H1 (cell line): Measurements from ENCODE around the gene PDHB. TPM values are rescaled to one million over a fixed set of nuclear protein-coding genes. Genes with fewer than 3 reads are reported as not detected.

Experiments used
- CTCF ChIA-PET: fragments of 300-600 bp; sonication (Branson Sonifier 250); formaldehyde crosslinking; loops from one replicate; lab custom pipeline; 2021; ENCODE audit not compliant: partially characterized antibody; lab: Charles Lee
- POLR2A ChIA-PET: fragments of 300-600 bp; sonication (Branson Sonifier 250); formaldehyde crosslinking; loops from one replicate; lab custom pipeline; 2021; ENCODE audit warnings: inconsistent platforms; ENCODE audit not compliant: partially characterized antibody; lab: Charles Lee
- DNase-seq, 2 experiments: peaks; one replicate each; pipeline versions ENCODE4 v3.0.0 to v3.0.0-alpha.2; 2010 to 2022; ENCODE audit warnings: low spot score in 2 of 2, low read depth in 1 of 2, mixed read lengths in 1 of 2
- FAIRE-seq: peaks from 2 replicates; lab custom pipeline; 2011; peaks lifted over from hg19 to GRCh38; lab: Jason Lieb, UNC
- H2AFZ ChIP-seq: 2 replicates; pipeline ENCODE4 v1.8.1; 2012; ENCODE audit warnings: low read length, inconsistent platforms
- H2AK5ac ChIP-seq: 2 replicates; pipeline ENCODE4 v1.6.1; 2013; ENCODE audit warnings: low read depth, low read length
- H2BK120ac ChIP-seq: replicated peaks from 2 replicates; pipeline ENCODE3; 2013; ENCODE audit warnings: low read depth, low read length, inconsistent platforms
- H2BK12ac ChIP-seq: 2 replicates; pipeline ENCODE4 v1.6.1; 2013; ENCODE audit warnings: low read depth, low read length
- H2BK15ac ChIP-seq: 2 replicates; pipeline ENCODE4 v1.6.1; 2013; ENCODE audit warnings: low read length
- H2BK20ac ChIP-seq: 2 replicates; pipeline ENCODE4 v1.6.1; 2013; ENCODE audit warnings: low read length
- H2BK5ac ChIP-seq: 2 replicates; pipeline ENCODE4 v1.6.1; 2013; ENCODE audit warnings: low read depth, low read length
- H3K14ac ChIP-seq: 2 replicates; pipeline ENCODE4 v1.6.1; 2013; ENCODE audit warnings: inconsistent platforms; ENCODE audit not compliant: insufficient read length
- H3K18ac ChIP-seq: 2 replicates; pipeline ENCODE4 v1.6.1; 2013; ENCODE audit warnings: low read length; ENCODE audit errors: extremely low read depth
- H3K23ac ChIP-seq: 2 replicates; pipeline ENCODE4 v1.6.1; 2013; ENCODE audit warnings: inconsistent platforms; ENCODE audit not compliant: insufficient read length
- H3K23me2 ChIP-seq: 2 replicates; pipeline ENCODE4 v1.6.1; 2013; ENCODE audit warnings: low read depth, low read length
- H3K27ac ChIP-seq: 2 replicates; pipeline ENCODE4 v1.6.1; 2011; ENCODE audit warnings: low read depth, low read length, inconsistent platforms
- H3K27me3 ChIP-seq, 4 experiments: replicated peaks in 1 of 4; 1 replicate in 1 of 4; 2 replicates in 3 of 4; pipeline versions ENCODE4 v1.6.1 to v1.8.1; 2011 to 2013; ENCODE audit warnings: low read length in 3 of 4, mild to moderate bottlenecking in 3 of 4, inconsistent platforms in 2 of 4, mixed read lengths in 2 of 4, moderate library complexity in 1 of 4; ENCODE audit not compliant: control insufficient read depth in 3 of 4, insufficient read depth in 3 of 4; ENCODE audit errors: extremely low read depth in 1 of 4
- H3K36me3 ChIP-seq, 4 experiments: 2 replicates each; pipeline versions ENCODE4 v1.6.1 to v1.8.1; 2011 to 2013; ENCODE audit warnings: mild to moderate bottlenecking in 4 of 4, low read length in 3 of 4, moderate library complexity in 2 of 4, control low read depth in 1 of 4, inconsistent platforms in 1 of 4; ENCODE audit not compliant: insufficient read depth in 4 of 4, control insufficient read depth in 2 of 4
- H3K4ac ChIP-seq: replicated peaks from 2 replicates; pipeline ENCODE3; 2013; ENCODE audit warnings: low read length, low read depth, mixed read lengths, inconsistent platforms; ENCODE audit not compliant: insufficient read length
- H3K4me1 ChIP-seq, 4 experiments: replicated peaks in 1 of 4; 1 replicate in 1 of 4; 2 replicates in 3 of 4; pipeline versions ENCODE4 v1.6.1 to v1.8.1; 2011 to 2013; ENCODE audit warnings: low read length in 3 of 4, inconsistent platforms in 2 of 4, mixed read lengths in 1 of 4; ENCODE audit not compliant: insufficient read depth in 4 of 4, control insufficient read depth in 3 of 4
- H3K4me2 ChIP-seq, 2 experiments: 2 replicates each; pipeline versions ENCODE4 v1.6.1 to v1.8.1; 2011 to 2013; ENCODE audit warnings: low read depth in 2 of 2, low read length in 2 of 2, control low read depth in 1 of 2, inconsistent platforms in 1 of 2, mild to moderate bottlenecking in 1 of 2; ENCODE audit not compliant: insufficient read depth in 1 of 2
- H3K4me3 ChIP-seq, 4 experiments: fragments of 200-600, 300-600 bp in 1 of 4; sonication (generic), shearing (Covaris generic), sonication (Bioruptor Twin) in 1 of 4; 2 replicates each; pipeline versions ENCODE4 v1.5.1 to v1.8.1; 2011 to 2016; ENCODE audit warnings: low read length in 4 of 4, low read depth in 3 of 4, control low read depth in 2 of 4, inconsistent platforms in 2 of 4, mild to moderate bottlenecking in 2 of 4, mixed read lengths in 1 of 4, moderate library complexity in 1 of 4; ENCODE audit not compliant: insufficient read depth in 2 of 4; ENCODE audit errors: extremely low read depth in 1 of 4
- H3K56ac ChIP-seq: replicated peaks from 2 replicates; pipeline ENCODE3; 2013; ENCODE audit warnings: low read depth, mild to moderate bottlenecking, mixed read lengths, low read length, inconsistent platforms; ENCODE audit not compliant: insufficient read length
- H3K79me1 ChIP-seq: 2 replicates; pipeline ENCODE4 v1.6.1; 2013; ENCODE audit warnings: low read depth, low read length, control low read depth
- H3K79me2 ChIP-seq, 2 experiments: 2 replicates each; pipeline versions ENCODE4 v1.6.1 to v1.8.1; 2012 to 2013; ENCODE audit warnings: low read length in 2 of 2, mild to moderate bottlenecking in 2 of 2, inconsistent platforms in 1 of 2; ENCODE audit not compliant: insufficient read depth in 2 of 2, control insufficient read depth in 1 of 2
- H3K9ac ChIP-seq, 4 experiments: replicated peaks in 1 of 4; 1 replicate in 1 of 4; 2 replicates in 3 of 4; pipeline versions ENCODE4 v1.6.1 to v1.8.1; 2011 to 2013; ENCODE audit warnings: low read depth in 3 of 4, low read length in 3 of 4, control low read depth in 2 of 4, mild to moderate bottlenecking in 2 of 4, moderate library complexity in 2 of 4, inconsistent platforms in 1 of 4; ENCODE audit errors: extremely low read depth in 1 of 4
- H3K9me3 ChIP-seq, 2 experiments: 2 replicates each; pipeline versions ENCODE4 v1.6.1 to v1.8.1; 2012 to 2013; ENCODE audit warnings: mild to moderate bottlenecking in 2 of 2, moderate library complexity in 2 of 2, control low read depth in 1 of 2, inconsistent platforms in 1 of 2, low read depth in 1 of 2, low read length in 1 of 2, mixed read lengths in 1 of 2; ENCODE audit not compliant: insufficient read depth in 2 of 2
- H4K20me1 ChIP-seq, 2 experiments: replicated peaks in 1 of 2; 2 replicates each; pipeline versions ENCODE3 to v1.8.1; 2011 to 2013; ENCODE audit warnings: inconsistent platforms in 2 of 2, low read length in 2 of 2, mild to moderate bottlenecking in 1 of 2; ENCODE audit not compliant: insufficient read depth in 2 of 2, control insufficient read depth in 1 of 2
- H4K5ac ChIP-seq: 2 replicates; pipeline ENCODE4 v1.6.1; 2013; ENCODE audit warnings: low read length, low read depth, mixed read lengths, inconsistent platforms; ENCODE audit not compliant: insufficient read length
- H4K8ac ChIP-seq: 2 replicates; pipeline ENCODE4 v1.8.0; 2013; ENCODE audit warnings: mild to moderate bottlenecking, moderate library complexity, low read length, inconsistent platforms; ENCODE audit not compliant: insufficient read depth; ENCODE audit errors: extremely low read depth
- H4K91ac ChIP-seq: replicated peaks from 2 replicates; pipeline ENCODE3; 2013; ENCODE audit warnings: low read length, mixed read lengths, inconsistent platforms; ENCODE audit not compliant: insufficient read length
- CTCF ChIP-seq, 3 experiments: IDR thresholded peaks; 1 replicate in 2 of 3; 2 replicates in 1 of 3; pipeline versions ENCODE4 v1.5.1 to v1.6.1; 2011; ENCODE audit warnings: low read length in 3 of 3, mild to moderate bottlenecking in 3 of 3, inconsistent platforms in 2 of 3, low read depth in 1 of 3, moderate library complexity in 1 of 3; ENCODE audit not compliant: insufficient read depth in 1 of 3; ENCODE audit errors: control extremely low read depth in 1 of 3
- RAD21 ChIP-seq, 2 experiments: IDR thresholded peaks in 1 of 2; conservative IDR thresholded peaks in 1 of 2; 2 replicates each; pipeline ENCODE4 v1.6.1; 2011; ENCODE audit warnings: low read depth in 2 of 2, low read length in 2 of 2, improper control_type of control experiment in 1 of 2, inconsistent platforms in 1 of 2, mild to moderate bottlenecking in 1 of 2, moderate library complexity in 1 of 2
- TAF1 ChIP-seq: IDR thresholded peaks from 2 replicates; pipeline ENCODE4 v1.6.1; 2011; ENCODE audit warnings: mild to moderate bottlenecking, low read depth, low read length
- TBP ChIP-seq: IDR thresholded peaks from 2 replicates; pipeline ENCODE4 v1.6.1; 2011; ENCODE audit warnings: low read depth, low read length, improper control_type of control experiment
- polyA plus RNA-seq, 7 experiments: library from polyadenylated mRNA; depleted of rRNA in 3 of 7; stranded (reverse) in 5 of 7; unstranded in 2 of 7; fragments of >200 nt in 5 of 7; fragments of 200-250 nt in 2 of 7; gene quantifications; 1 replicate in 5 of 7; 2 replicates in 1 of 7; 4 replicates in 1 of 7; pipeline versions ENCODE4 v1.2.1 to v1.2.3, GENCODE V29; 2011 to 2013; ENCODE audit warnings: missing spikeins in 2 of 7, mixed read lengths in 2 of 7
- total RNA-seq: library from RNA; stranded (reverse); fragmentation: NEBNext Ultra II Directional; extraction: Animal tissue kit (Norgen Biotek cat#: 25700); gene quantifications from 2 replicates; pipeline ENCODE4 v1.2.1, GENCODE V29; 2021

PDHB gene
- total and polyA plus RNA-seq, 2 of the 8 experiments (the other 6 are each of a cell fraction or from before 2014, with no cell fraction given), result 90.4 to 140 TPM

- H3K18ac ChIP-seq, result no peak overlapping the region
These were observed 19.0 kb downstream of the PDHB start for GRCh38 chr3:58414538-58415197.

More at GRCh38 chr3:58414538-58415197, 19.0 kb downstream of the PDHB start:
- Histone ChIP-seq H3K4me1 (peaks cover 0 to 5% (median 4%) of the 10 kb centered on the region in 4 experiments; a peak in 2 of 7 replicates), H3K4me2 (no peak overlapping the region), H3K56ac (no peak overlapping the region), H3K9me3 (no peaks in the 10 kb centered on the region), H4K91ac (no peak overlapping the region), H3K9ac (no peak overlapping the region), H4K5ac (no peak overlapping the region), H4K8ac (no peak overlapping the region), H2BK120ac (no peak overlapping the region), H3K79me2 (no peaks in the 10 kb centered on the region), H3K36me3 (no peaks in the 10 kb centered on the region), H2AK5ac (no peak overlapping the region), H2BK5ac (no peak overlapping the region), H3K27me3 (no peaks in the 10 kb centered on the region), H3K23me2 (no peaks in the 10 kb centered on the region), H2BK20ac (no peak overlapping the region), H2BK15ac (no peak overlapping the region), H2BK12ac (no peak overlapping the region), H3K23ac (no peak overlapping the region), H3K27ac (no peak overlapping the region), H3K14ac (no peak overlapping the region), H2AFZ (no peak overlapping the region), H3K4me3 (no peak overlapping the region), H3K79me1 (no peaks in the 10 kb centered on the region), H3K4ac (no peak overlapping the region), H4K20me1 (no peaks in the 10 kb centered on the region)
- DNase-seq (peak in 1 of 2 experiments; percentile 61), FAIRE-seq (peak; percentile 74)
- TF ChIP-seq RAD21 (IDR thresholded peaks at IDR 0.05 in 1 of 2, conservative IDR thresholded peaks at IDR 0.05 in 1 of 2; ENCODE audit: low read depth in 2 of 2, low read length in 2 of 2), result peak; percentile 60 to 71
- TF ChIP-seq TAF1, result 0 out of 2 replicates have a peak, but pooled peaks have one; percentile 16
- TF ChIP-seq CTCF (IDR thresholded peaks at IDR 0.05; ENCODE audit: control extremely low read depth in 1 of 3, insufficient read depth in 1 of 3, low read depth in 1 of 3, low read length in 3 of 3), result peak in 2 of 3 experiments; percentile 64 to 77; a peak in 3 of 4 replicates
- no peak for TF ChIP-seq TBP
- ChIA-PET POLR2A (interaction anchor here (1.0 to 2.7 kb wide), 5 partner anchors 10 to 108 kb away, joined by 3 to 14 read pairs (median 11); partner anchors contain the start of genes HTD2, PDHB and RPP14), CTCF (interaction anchor here (0.6 to 4.1 kb wide), 37 partner anchors 10 to 421 kb away, joined by 3 to 41 read pairs (median 4); partner anchors contain the start of genes HTD2, PDHB and RPP14)
